Right lobe of liver (tissue), 6 donors: ENCODE measurements around the gene MOB1A. TPM values are rescaled to one million over a fixed set of nuclear protein-coding genes. Genes with fewer than 3 reads are reported as not detected.

Experiments
- ATAC-seq, 4 donors: fragments of 200-7000 bp; cut with Tn5 transposase; one replicate each; pipeline ENCODE4 v1.9.1; 2020; ENCODE audit warnings: mild to moderate bottlenecking in 4 of 4, moderate library complexity in 4 of 4
- DNase-seq, 3 donors: peaks; one replicate each; pipeline ENCODE4 v3.0.0-alpha.2; 2020
- H3K27ac ChIP-seq, 3 donors: fragments of 200-600 bp; one replicate each; pipeline ENCODE4 v1.8.0; 2022
- H3K27me3 ChIP-seq, 2 donors: fragments of 200-600 bp; one replicate each; pipeline ENCODE4 v1.8.0; 2022
- H3K36me3 ChIP-seq, 4 donors: fragments of 200-600 bp; sonication (generic) in 1 of 4; one replicate each; pipeline versions ENCODE4 v1.5.1 to v1.8.0; 2017 to 2022; ENCODE audit warnings: control low read depth in 1 of 4
- H3K4me1 ChIP-seq, 4 donors: fragments of 200-600 bp; sonication (generic) in 1 of 4; one replicate each; pipeline versions ENCODE4 v1.5.1 to v1.8.0; 2017 to 2022; ENCODE audit warnings: control low read depth in 1 of 4
- H3K4me3 ChIP-seq, 3 donors: fragments of 200-600 bp; one replicate each; pipeline ENCODE4 v1.8.0; 2022
- H3K9me3 ChIP-seq, 4 donors: fragments of 200-600 bp; sonication (generic) in 1 of 4; one replicate each; pipeline versions ENCODE4 v1.5.1 to v1.8.0; 2017 to 2022; ENCODE audit warnings: control low read depth in 1 of 4
- POLR2A ChIP-seq: fragments of 450-650 bp; IDR thresholded peaks from one replicate; pipeline ENCODE4 v1.6.1; 2017; ENCODE audit warnings: antibody characterized with exemption, mild to moderate bottlenecking
- WGBS: methylation state at CpG from one replicate; pipeline ENCODE4 v1.1.6; 2018; ENCODE audit warnings: low coverage, low lambda C conversion rate; ENCODE audit not compliant: insufficient coverage; ENCODE audit errors: missing lambda C conversion rate; 5-methylcytosine and 5-hydroxymethylcytosine counted together
- intact Hi-C, 2 donors: fragments of 100-400 bp; cut with DNase I; formaldehyde crosslinking; loops; one replicate each; pipeline versions ENCODE4 v1.11.2 to v1.14.1; 2022
- total RNA-seq, 6 experiments: library from RNA; depleted of rRNA in 2 of 6; stranded (reverse); fragments of >200 nt in 2 of 6; fragmentation: NEBNext Ultra II Directional in 3 of 6; extraction: Animal tissue kit (Norgen Biotek cat#: 25700) in 3 of 6; gene quantifications; one replicate each; pipeline versions ENCODE4 v1.1.0 to v1.2.4, GENCODE V29; 2016 to 2023
- TF ChIP-seq, protein P1 (sequence below), 4 donors: fragments of 200-600 bp in 3 of 4; fragments of 450-650 bp in 1 of 4; IDR thresholded peaks; one replicate each; pipeline versions ENCODE4 v1.5.1 to v1.8.0; 2016 to 2022; ENCODE audit warnings: antibody characterized with exemption in 4 of 4, mild to moderate bottlenecking in 2 of 4
- donor health status: DM: no; HTN: yes; CAD: no.
- donor health status: DM: no; HTN: no; CAD: no.
- donor health status: DM: no; HTN: no; CAD: no.
- donor health status: DM: no; HTN: yes; CAD: no.
- donor health status: DM: no; HTN: yes; CAD: no.

Gene MOB1A
- total RNA-seq, 6 experiments from 2014 or later: 29.8 to 48.0 (median 32.9) TPM

GRCh38 chr2:74147727-74148456, 30.8 kb downstream of the MOB1A start, which contains the start of gene BOLA3:
Gene BOLA3, minus strand, starts transcription at chr2:74147912. Its CDS starts 38 bp downstream, at chr2:74147874.
- DNase-seq: peak; percentile 84 to 88 (median 88)
- peak; percentile 98 to 99 (median 98) for ATAC-seq
- Histone ChIP-seq H3K27me3 (no peaks in the 10 kb centered on the region), H3K36me3 (peaks cover 0 to 7% (median 0%) of the 10 kb centered on the region in 4 donors), H3K27ac (peak within 1 kb of the TSS in 2 of 3 donors; percentile 34 to 48), H3K4me3 (peak within 1 kb of the TSS; percentile 71 to 94 (median 81)), H3K9me3 (no peaks in the 10 kb centered on the region), H3K4me1 (peaks cover 0 to 7% (median 3%) of the 10 kb centered on the region in 4 donors)
- TF ChIP-seq POLR2A: peak; percentile 58
- TF ChIP-seq, protein P1, sequence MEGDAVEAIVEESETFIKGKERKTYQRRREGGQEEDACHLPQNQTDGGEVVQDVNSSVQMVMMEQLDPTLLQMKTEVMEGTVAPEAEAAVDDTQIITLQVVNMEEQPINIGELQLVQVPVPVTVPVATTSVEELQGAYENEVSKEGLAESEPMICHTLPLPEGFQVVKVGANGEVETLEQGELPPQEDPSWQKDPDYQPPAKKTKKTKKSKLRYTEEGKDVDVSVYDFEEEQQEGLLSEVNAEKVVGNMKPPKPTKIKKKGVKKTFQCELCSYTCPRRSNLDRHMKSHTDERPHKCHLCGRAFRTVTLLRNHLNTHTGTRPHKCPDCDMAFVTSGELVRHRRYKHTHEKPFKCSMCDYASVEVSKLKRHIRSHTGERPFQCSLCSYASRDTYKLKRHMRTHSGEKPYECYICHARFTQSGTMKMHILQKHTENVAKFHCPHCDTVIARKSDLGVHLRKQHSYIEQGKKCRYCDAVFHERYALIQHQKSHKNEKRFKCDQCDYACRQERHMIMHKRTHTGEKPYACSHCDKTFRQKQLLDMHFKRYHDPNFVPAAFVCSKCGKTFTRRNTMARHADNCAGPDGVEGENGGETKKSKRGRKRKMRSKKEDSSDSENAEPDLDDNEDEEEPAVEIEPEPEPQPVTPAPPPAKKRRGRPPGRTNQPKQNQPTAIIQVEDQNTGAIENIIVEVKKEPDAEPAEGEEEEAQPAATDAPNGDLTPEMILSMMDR (IDR thresholded peaks at IDR 0.05): peak; percentile 58 to 90 (median 81)
- intact Hi-C loops: loop anchor here in 1 of 2 donors (10.0 kb wide), 1 partner anchor 323 kb away; the partner anchor contains the start of gene STAMBP
- WGBS: 20% methylated on average over 12 of the region's 67 CpGs

- Histone ChIP-seq H3K4me1 (peaks cover 0 to 7% (median 3%) of the 10 kb centered on the region in 4 donors), H3K9me3 (no peaks in the 10 kb centered on the region), H3K27me3 (no peaks in the 10 kb centered on the region), H3K36me3 (peaks cover 0 to 4% (median 0%) of the 10 kb centered on the region in 4 donors), H3K27ac (peak overlapping the region in 2 of 3 donors; percentile 34 to 48), H3K4me3 (peak overlapping the region; percentile 71 to 94 (median 81))
- ATAC-seq (peak; percentile 25 to 35 (median 32)), DNase-seq (no peak)
- no peak for TF ChIP-seq POLR2A
- TF ChIP-seq, protein P1 (IDR thresholded peaks at IDR 0.05): no peak
- WGBS: 10% methylated on average over 22 of the region's 29 CpGs
- intact Hi-C loops: loop anchor here in 1 of 2 donors (10.0 kb wide), 1 partner anchor 322 kb away; the partner anchor contains the start of gene STAMBP
These were observed 31.6 kb downstream of the MOB1A start for GRCh38 chr2:74146929-74147726.

- intact Hi-C loops: loop anchor here in 1 of 2 donors (10.0 kb wide), 1 partner anchor 318 kb away; the partner anchor contains the start of gene STAMBP
- H3K9me3 ChIP-seq: no peaks in the 10 kb centered on the region
- 84% methylated on average over 6 of the region's 6 CpGs for WGBS
- H3K4me3 ChIP-seq: no peak overlapping the region
- no peak for ATAC-seq
- TF ChIP-seq, protein P1 (IDR thresholded peaks at IDR 0.05): no peak
- no peak for TF ChIP-seq POLR2A
- no peak for DNase-seq
- H3K27ac ChIP-seq: no peak overlapping the region
- peaks cover 0 to 7% (median 3%) of the 10 kb centered on the region in 4 donors for H3K4me1 ChIP-seq
- no peaks in the 10 kb centered on the region for H3K36me3 ChIP-seq
- no peaks in the 10 kb centered on the region for H3K27me3 ChIP-seq
These were observed 36.3 kb downstream of the MOB1A start for GRCh38 chr2:74142340-74142739.

GRCh38 chr2:74138600-74139323, 39.9 kb downstream of the MOB1A start:
- intact Hi-C loops: no loop called here
- Histone ChIP-seq H3K36me3 (peaks cover 0 to 5% (median 1%) of the 10 kb centered on the region in 4 donors), H3K4me1 (no peaks in the 10 kb centered on the region), H3K27ac (no peak overlapping the region), H3K9me3 (no peaks in the 10 kb centered on the region), H3K27me3 (no peaks in the 10 kb centered on the region), H3K4me3 (no peak overlapping the region)
- no peak for DNase-seq
- no peak for TF ChIP-seq POLR2A
- TF ChIP-seq, protein P1 (IDR thresholded peaks at IDR 0.05): no peak
- 88% methylated on average over 5 of the region's 19 CpGs for WGBS
- no peak for ATAC-seq
